ENCODE measurements around the gene ANKRD33B.
"Not testable (repeated sequence)": the region's sequence is repeated elsewhere in the genome, so short reads cannot be mapped to it uniquely, and the experiment has no call there.

Gene ANKRD33B

DNA sequence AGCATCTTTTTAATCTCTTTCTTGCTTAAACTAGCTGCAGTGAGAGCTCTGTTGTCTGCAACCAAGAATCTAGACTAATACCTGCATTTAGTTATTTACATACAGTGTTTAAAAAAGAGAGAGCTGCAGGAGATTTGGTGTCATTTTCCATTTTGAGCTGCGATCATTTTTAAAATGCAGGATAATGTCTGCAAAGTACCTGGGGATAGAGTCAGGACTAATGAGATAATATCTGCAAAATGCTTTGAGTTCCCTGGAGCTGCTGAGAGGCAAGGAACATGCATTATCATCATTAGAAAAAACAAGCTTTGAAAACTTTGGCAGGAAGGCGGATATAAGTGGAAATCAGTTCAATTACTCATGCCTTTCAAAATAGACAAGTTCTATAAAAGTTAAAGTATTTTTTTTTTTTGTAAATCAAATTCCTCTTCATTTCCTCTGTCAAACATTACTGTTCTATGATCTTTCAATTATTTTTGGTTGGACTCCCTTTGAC is 21.8 kb upstream of the ANKRD33B start:
- H3K36me3 Mint-ChIP-seq = no peaks in the 10 kb centered on the region
- no peak overlapping the region for H3K27ac Mint-ChIP-seq
- no peak overlapping the region for H3K4me3 Mint-ChIP-seq
- DNase-seq = no peak
- H3K4me1 Mint-ChIP-seq = peaks cover 5% of the 10 kb centered on the region
- CTCF ChIA-PET = interaction anchor here (0.7 to 0.9 kb wide), 2 partner anchors 11 to 246 kb away, joined by 3 read pairs; no protein-coding TSS in a partner anchor
- H3K9me3 Mint-ChIP-seq = no peaks in the 10 kb centered on the region
- H3K27me3 Mint-ChIP-seq = peaks cover 50% of the 10 kb centered on the region

DNA sequence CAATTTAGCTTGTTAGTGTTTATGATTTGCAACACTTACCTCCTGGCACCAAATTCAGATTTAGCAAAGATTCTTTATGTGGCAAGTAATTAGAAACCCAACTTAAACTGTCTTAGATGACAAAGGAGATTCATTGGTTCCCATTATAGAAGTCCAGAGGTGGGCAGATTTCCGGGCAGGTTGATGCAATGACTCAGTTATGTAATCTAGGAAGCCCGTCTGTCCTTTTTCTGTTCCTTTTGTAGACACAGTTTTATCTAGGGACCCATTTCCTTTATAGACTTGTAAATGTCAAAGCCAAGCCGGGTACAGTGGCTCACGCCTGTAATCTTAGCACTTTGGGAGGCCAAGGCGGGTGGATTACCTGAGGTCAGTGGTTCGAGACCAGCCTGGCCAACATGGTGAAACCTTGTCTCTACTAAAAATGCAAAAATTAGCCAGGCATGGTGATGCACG is 20.3 kb upstream of the ANKRD33B start:
- Mint-ChIP-seq H3K4me1 (no peaks in the 10 kb centered on the region), H3K4me3 (no peak overlapping the region), H3K9me3 (peaks cover 4% of the 10 kb centered on the region), H3K36me3 (no peaks in the 10 kb centered on the region), H3K27ac (no peak overlapping the region), H3K27me3 (peaks cover 40% of the 10 kb centered on the region)
- DNase-seq = no peak
- CTCF ChIA-PET = no interaction called here

DNA sequence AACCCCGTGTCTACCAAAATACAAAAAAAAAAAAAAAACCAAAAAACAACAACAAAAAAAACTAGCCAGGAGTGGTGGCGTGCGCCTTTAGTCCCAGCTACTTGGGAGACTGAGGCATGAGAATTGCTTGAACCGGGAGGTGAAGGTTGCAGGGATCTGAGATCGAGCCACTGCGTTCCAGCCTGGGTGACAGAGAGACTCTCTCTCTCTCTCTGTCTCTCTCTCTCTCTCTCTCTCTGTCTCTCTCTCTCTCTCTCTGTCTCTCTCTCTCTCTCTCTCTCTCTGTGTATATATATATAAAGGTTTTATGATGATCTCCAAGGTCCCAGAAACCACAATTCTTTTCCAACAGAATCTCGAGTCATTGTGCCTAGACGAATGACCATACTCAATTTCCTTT is 18.8 kb upstream of the ANKRD33B start:
- Mint-ChIP-seq H3K4me1 (no peaks in the 10 kb centered on the region), H3K36me3 (no peaks in the 10 kb centered on the region), H3K9me3 (peaks cover 11% of the 10 kb centered on the region), H3K4me3 (no peak overlapping the region), H3K27ac (no peak overlapping the region), H3K27me3 (peaks cover 32% of the 10 kb centered on the region)
- DNase-seq = no peak
- CTCF ChIA-PET = no interaction called here

DNA sequence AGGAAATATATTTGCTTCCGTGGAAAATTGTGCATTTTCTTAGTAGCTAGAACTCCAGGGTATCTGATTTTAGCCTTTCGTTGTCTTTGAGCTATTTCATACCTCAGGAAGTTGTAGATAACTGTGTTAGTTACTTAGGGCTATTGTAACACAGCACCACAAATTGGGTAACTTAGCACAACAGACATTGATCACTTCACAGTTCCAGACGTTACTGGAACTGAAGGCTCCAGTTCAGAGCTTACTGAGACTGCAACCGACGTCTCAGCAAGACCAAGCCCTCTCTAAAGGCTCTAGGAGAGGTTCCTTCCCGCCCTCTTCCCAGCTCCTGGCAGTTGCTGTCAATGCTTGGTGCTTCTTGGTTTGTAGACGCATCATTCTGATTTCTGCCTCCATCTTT is 17.7 kb upstream of the ANKRD33B start:
- CTCF ChIA-PET = no interaction called here
- Mint-ChIP-seq H3K27ac (no peak overlapping the region), H3K9me3 (peaks cover 11% of the 10 kb centered on the region), H3K27me3 (peaks cover 33% of the 10 kb centered on the region), H3K4me1 (no peaks in the 10 kb centered on the region), H3K36me3 (no peaks in the 10 kb centered on the region), H3K4me3 (no peak overlapping the region)
- no peak for DNase-seq

DNA sequence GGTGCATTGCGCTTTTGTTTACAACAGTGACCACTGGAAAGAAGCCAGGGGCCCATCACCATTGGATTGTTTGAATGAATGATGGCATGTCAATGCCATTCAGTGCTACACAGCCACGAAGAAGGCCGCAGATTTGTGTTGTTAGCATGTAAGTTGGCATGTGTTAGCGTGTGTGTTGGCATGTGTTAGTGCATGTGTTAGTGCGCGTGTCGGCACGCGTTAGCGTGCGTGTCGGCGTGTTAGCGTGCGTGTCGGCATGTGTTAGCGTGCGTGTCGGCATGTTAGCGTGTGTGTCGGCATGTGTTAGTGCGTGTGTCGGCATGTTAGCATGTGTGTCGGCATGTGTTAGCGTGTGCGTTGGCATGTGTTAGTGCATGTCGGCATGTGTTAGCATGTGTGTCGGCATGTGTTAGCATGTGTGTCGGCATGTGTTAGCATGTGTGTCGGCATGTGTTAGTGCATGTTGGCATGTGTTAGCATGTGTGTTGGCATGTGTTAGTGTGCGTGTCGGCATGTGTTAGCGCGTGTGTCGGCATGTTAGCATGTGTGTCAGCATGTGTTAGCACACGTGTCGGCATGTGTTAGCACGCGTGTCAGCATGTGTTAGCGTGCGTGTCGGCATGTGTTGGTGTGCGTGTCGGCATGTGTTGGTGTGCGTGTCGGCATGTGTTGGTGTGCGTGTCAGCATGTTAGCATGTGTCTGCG is 15.3 kb upstream of the ANKRD33B start:
- Mint-ChIP-seq H3K4me1 (peaks cover 14% of the 10 kb centered on the region), H3K27me3 (peaks cover 40% of the 10 kb centered on the region), H3K9me3 (peaks cover 11% of the 10 kb centered on the region), H3K4me3 (no peak overlapping the region), H3K36me3 (no peaks in the 10 kb centered on the region), H3K27ac (no peak overlapping the region)
- CTCF ChIA-PET = no interaction called here
- no peak for DNase-seq

DNA sequence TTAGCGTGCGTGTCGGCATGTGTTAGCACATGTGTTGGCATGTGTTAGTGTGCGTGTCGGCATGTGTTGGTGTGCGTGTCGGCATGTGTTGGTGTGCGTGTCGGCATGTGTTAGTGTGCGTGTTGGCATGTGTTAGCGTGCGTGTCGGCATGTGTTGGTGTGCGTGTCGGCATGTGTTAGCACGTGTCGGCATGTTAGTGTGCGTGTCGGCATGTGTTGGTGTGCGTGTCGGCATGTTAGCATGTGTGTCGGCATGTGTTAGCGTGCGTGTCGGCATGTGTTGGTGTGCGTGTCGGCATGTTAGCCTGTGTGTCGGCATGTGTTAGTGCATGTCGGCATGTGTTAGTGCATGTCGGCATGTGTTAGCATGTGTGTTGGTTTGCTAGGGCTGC is 14.8 kb upstream of the ANKRD33B start:
- H3K9me3 Mint-ChIP-seq = peaks cover 11% of the 10 kb centered on the region
- not testable (repeated sequence) for H3K27ac Mint-ChIP-seq, DNase-seq, H3K4me3 Mint-ChIP-seq, H3K36me3 Mint-ChIP-seq
- CTCF ChIA-PET = interaction anchor here (0.7 kb wide), 1 partner anchor 90 kb away, joined by 4 read pairs; no protein-coding TSS in a partner anchor
- H3K4me1 Mint-ChIP-seq = peaks cover 15% of the 10 kb centered on the region
- peaks cover 37% of the 10 kb centered on the region for H3K27me3 Mint-ChIP-seq

DNA sequence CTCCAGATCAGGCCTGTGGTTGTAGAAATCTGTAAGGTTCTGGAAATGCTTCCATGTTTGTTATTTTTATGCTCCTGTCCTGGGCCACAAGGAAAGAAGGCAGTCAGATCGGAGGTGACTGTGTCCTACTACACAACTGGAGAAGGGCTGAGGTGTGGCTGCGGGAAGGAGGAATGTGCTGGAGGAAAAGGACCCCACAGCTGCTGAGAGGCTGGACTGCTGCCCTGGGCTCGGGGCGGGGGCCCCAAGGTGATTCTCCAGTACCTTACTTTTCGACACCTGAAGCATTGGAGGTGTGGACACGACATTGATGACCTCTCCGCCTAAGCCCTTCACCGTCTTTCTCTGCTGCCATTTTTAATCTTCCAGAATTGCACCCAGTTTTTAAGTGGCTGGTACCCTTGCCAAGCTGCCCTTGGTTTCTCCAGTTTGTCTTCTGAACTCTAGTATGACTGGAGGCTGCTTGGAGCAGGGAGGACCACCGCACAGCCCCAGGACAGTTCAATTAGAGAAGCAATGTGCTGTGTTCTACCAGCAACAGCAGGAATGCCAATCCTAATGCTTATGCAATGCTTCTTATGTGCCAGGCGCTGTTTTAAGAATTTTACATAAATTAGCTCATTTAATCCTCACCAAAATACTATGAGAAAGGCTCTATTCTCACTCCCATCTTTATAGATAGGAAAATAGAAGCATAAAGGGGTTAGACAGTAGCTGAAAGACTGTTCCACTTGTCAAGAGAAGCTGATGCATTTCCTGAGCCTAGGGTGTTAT is 13.5 kb upstream of the ANKRD33B start:
- Mint-ChIP-seq H3K27ac (no peak overlapping the region), H3K4me3 (no peak overlapping the region), H3K9me3 (peaks cover 11% of the 10 kb centered on the region), H3K27me3 (peaks cover 42% of the 10 kb centered on the region), H3K36me3 (no peaks in the 10 kb centered on the region), H3K4me1 (peaks cover 15% of the 10 kb centered on the region)
- DNase-seq = no peak
- CTCF ChIA-PET = interaction anchor here (1.3 kb wide), 1 partner anchor 77 kb away, joined by 3 read pairs; no protein-coding TSS in a partner anchor

DNA sequence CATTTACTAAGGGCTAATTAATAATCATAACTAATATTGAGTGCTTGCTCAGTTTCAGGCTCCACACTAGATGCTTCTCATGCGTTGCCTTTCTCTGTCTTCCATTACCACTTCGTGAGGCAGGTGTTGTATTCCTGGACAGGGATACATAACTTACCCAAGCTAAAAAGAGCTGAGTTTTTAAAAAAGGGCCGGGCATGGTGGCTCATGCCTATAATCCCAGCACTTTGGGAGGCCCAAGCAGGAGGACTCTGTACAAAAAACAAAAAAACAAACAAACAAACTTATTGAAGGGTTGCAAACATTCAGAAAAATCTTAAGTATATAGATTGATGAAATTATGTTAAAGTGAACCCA is 12.1 kb upstream of the ANKRD33B start:
- Mint-ChIP-seq H3K27me3 (peaks cover 47% of the 10 kb centered on the region), H3K4me3 (no peak overlapping the region), H3K27ac (no peak overlapping the region), H3K9me3 (peaks cover 11% of the 10 kb centered on the region), H3K36me3 (no peaks in the 10 kb centered on the region), H3K4me1 (peaks cover 15% of the 10 kb centered on the region)
- no peak for DNase-seq
- CTCF ChIA-PET = interaction anchor here (1.3 to 1.7 kb wide), 2 partner anchors 15 to 76 kb away, joined by 3 read pairs; no protein-coding TSS in a partner anchor

DNA sequence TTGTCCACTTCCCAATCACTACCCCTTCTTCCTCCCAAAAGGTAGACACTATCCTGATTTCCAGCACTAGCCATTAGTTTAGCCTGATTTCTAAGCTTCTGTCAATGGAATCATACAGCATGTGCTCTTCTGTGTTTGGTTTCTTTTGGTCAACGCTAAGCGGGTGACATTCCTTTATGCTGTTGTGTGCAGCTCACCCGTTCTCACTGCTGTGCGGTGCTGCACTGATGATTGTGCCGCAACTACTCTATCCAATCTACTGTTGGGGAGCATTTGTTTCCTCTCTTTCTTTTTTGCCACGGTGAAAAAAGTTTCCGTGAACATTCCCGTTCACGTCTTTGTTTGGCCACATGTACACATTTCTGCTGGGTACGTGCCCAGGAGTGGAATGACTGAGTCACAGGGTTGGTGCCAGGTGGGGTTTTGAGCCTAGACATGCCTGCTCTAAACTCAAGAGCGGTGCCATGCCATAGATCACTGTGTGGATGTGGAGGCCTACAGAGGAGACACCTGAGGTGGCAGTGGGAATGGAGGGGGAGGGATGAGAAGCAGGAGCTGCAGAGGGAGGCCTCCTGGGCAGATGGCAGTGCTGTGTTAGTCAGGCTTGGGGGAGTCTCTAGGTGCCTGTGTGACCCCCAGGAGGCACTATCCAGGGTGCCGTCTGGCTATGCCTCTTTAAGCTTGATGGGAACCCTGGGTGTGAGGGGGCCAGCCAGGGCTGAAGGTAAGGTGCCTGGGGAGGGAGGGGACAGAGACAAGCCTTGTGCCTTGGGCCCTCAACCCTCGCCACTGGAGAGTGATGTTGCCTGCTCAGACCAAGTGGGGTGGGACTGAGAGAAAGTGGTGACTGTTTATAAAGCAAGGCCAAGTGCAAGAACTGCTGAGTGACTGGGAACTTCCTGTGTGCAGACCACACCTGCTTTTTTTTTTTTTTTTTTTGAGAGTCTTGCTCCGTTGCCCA is 11.4 kb upstream of the ANKRD33B start:
- CTCF ChIA-PET = interaction anchor here (1.4 to 1.7 kb wide), 2 partner anchors 11 to 14 kb away, joined by 3 read pairs; no protein-coding TSS in a partner anchor
- Mint-ChIP-seq H3K27me3 (peaks cover 51% of the 10 kb centered on the region), H3K4me3 (no peak overlapping the region), H3K9me3 (peaks cover 11% of the 10 kb centered on the region), H3K36me3 (no peaks in the 10 kb centered on the region), H3K4me1 (peaks cover 15% of the 10 kb centered on the region), H3K27ac (no peak overlapping the region)
- DNase-seq = peak; percentile 21

DNA sequence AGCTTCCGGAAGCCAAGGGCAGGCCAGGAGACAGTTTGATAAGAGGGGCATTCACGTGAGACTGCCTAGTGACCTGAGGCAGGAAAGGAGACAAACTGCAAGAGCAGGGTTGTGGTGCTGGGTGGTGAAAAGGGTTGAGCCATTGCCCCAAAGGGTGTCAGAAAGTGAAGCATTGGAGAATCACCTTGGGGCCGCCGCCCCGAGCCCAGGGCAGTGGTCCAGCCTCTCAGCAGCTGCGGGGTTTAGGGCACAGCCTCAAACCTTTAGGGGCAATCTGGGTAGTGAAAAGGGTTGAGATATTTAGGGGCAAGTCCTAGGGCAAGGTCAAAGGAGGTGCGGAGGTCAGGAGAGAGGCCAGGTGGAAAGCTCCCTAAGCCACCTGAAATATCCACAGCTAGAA is 10.4 kb upstream of the ANKRD33B start:
- H3K9me3 Mint-ChIP-seq = peaks cover 8% of the 10 kb centered on the region
- no peak for DNase-seq
- no peak overlapping the region for H3K27ac Mint-ChIP-seq
- peaks cover 59% of the 10 kb centered on the region for H3K27me3 Mint-ChIP-seq
- H3K36me3 Mint-ChIP-seq = no peaks in the 10 kb centered on the region
- CTCF ChIA-PET = interaction anchor here (1.4 kb wide), 1 partner anchor 12 kb away, joined by 3 read pairs; no protein-coding TSS in a partner anchor
- H3K4me3 Mint-ChIP-seq = no peak overlapping the region
- H3K4me1 Mint-ChIP-seq = peaks cover 15% of the 10 kb centered on the region

DNA sequence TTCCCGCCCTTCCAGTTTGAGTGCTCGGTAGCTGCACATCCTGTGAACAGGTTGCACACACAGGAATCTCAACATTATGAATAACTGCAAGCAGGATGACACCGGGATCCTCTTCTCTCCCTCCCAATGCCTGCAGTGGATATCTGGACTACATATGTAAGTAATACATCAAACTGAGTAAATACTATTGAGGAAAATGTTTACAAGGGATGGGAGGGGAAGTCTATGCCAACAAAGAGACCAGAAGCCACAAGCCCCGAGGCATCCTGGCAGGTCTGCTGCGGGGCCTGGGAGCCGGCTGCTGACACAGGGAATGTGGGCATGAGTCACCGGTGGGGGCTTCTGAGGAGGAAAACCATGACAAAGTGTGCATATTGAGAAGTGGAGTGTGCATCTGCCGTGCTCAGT is 8.6 kb upstream of the ANKRD33B start:
- Mint-ChIP-seq H3K27ac (no peak overlapping the region), H3K4me1 (peaks cover 15% of the 10 kb centered on the region), H3K9me3 (no peaks in the 10 kb centered on the region), H3K4me3 (no peak overlapping the region), H3K27me3 (peaks cover 73% of the 10 kb centered on the region), H3K36me3 (no peaks in the 10 kb centered on the region)
- CTCF ChIA-PET = no interaction called here
- no peak for DNase-seq

DNA sequence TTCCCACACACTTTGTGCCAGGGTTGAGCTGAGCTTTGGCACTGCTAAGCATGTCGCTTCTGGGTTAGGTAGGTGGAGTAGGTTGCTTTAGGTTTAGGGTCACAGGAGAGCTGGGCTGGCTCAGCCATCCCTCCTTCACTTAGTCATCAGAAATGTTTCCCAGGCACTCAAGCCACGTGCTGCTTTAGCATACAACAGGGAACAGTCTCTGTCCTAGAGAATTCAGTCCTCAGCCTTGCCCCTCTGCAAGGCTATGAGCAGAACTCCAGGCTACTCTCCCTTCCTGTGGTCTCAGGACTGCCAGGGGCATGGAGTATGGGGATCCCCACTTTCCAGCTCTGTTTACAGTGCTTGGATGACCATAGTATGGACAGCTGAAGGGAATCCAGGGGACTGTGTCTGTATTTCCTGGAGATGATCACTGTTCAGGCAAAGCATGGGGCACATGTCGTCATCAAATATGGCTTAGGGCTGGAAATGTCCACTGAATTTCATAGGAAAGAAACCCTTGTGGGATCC is 7.5 kb upstream of the ANKRD33B start:
- CTCF ChIA-PET = no interaction called here
- DNase-seq = no peak
- H3K36me3 Mint-ChIP-seq = no peaks in the 10 kb centered on the region
- peaks cover 82% of the 10 kb centered on the region for H3K27me3 Mint-ChIP-seq
- H3K4me1 Mint-ChIP-seq = peaks cover 15% of the 10 kb centered on the region
- H3K27ac Mint-ChIP-seq = no peak overlapping the region
- H3K9me3 Mint-ChIP-seq = no peaks in the 10 kb centered on the region
- no peak overlapping the region for H3K4me3 Mint-ChIP-seq

DNA sequence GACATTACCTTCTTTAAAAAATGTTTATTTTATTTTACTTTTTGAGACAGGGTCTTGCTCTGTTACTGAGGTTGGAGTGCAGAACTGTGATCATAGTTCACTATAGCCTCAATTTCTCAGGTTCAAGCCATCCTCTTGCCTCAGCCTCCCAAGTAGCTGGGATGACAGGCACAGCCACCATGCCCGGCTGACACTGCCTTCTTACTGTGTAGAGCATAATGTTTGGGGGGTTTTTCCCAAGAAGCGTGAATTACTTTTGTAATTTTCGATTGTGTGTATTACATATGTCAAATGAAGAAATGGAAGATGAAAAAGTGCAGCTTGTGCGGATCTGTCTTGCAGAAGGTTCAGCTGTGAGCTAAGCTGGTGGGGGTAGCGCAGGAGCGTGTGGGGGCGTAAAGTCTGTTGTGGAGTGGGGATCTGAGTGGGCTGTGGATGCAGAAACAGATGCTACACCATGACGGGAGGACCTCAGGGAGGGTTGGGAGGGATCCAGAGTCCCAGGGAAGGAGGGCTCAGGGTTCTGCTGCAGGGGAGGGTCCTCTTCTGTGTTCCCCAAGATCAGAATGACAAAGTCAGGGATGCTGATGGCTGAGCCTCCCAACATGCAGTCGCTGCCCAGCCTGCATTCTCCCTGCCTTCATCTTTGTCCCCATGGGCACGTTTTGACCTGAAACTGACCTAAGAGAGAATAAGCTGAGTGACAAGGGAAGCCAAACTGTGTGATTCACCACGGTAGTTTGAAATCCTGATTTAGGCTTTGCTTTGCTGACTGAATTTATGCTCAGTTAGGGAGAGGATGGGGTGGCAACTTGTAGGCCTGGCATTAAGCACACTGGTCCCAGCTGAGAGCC is 6.8 kb upstream of the ANKRD33B start:
- H3K27me3 Mint-ChIP-seq = peaks cover 88% of the 10 kb centered on the region
- no peaks in the 10 kb centered on the region for H3K36me3 Mint-ChIP-seq
- no peak for DNase-seq
- no peak overlapping the region for H3K4me3 Mint-ChIP-seq
- H3K27ac Mint-ChIP-seq = no peak overlapping the region
- H3K9me3 Mint-ChIP-seq = no peaks in the 10 kb centered on the region
- peaks cover 17% of the 10 kb centered on the region for H3K4me1 Mint-ChIP-seq
- CTCF ChIA-PET = no interaction called here

All from activated naive CD4-positive, alpha-beta T cell treated with anti-CD3 and anti-CD28 coated beads, Interleukin-2, amount 10 ng/mL, durations not matched to agents 7 days and 5 days (primary cell).